RWPE2 (cell line): Measurements from ENCODE around the gene DLAT.

ENCODE experiments used
- ATAC-seq: fragments of 200-7000 bp; cut with Tn5 transposase; 3 replicates; pipeline ENCODE4 v1.9.1; 2021; ENCODE audit warnings: low read depth
- DNase-seq: peaks from one replicate; pipeline ENCODE4 v3.0.0-alpha.2; 2020; ENCODE audit warnings: low spot score
- H3K27ac ChIP-seq: fragments of 450-650 bp; 2 replicates; pipeline ENCODE4 v1.5.1; 2017; ENCODE audit warnings: mild to moderate bottlenecking; ENCODE audit not compliant: poor library complexity, severe bottlenecking
- H3K27me3 ChIP-seq: fragments of 250-450 bp; sonication (Bioruptor Pico); 2 replicates; pipeline ENCODE4 v1.5.1; 2021; ENCODE audit warnings: mild to moderate bottlenecking, moderate library complexity; ENCODE audit not compliant: insufficient read depth, poor library complexity, severe bottlenecking
- H3K36me3 ChIP-seq: fragments of 250-450 bp; sonication (Bioruptor Pico); 2 replicates; pipeline ENCODE4 v1.5.1; 2020; ENCODE audit warnings: low read depth, mild to moderate bottlenecking, moderate library complexity
- H3K4me1 ChIP-seq: fragments of 250-450 bp; sonication (Bioruptor Pico); 2 replicates; pipeline ENCODE4 v1.5.1; 2021; ENCODE audit warnings: mild to moderate bottlenecking, moderate library complexity; ENCODE audit not compliant: insufficient read depth, poor library complexity, severe bottlenecking
- H3K4me3 ChIP-seq: fragments of 250-450 bp; sonication (Bioruptor Pico); 2 replicates; pipeline ENCODE4 v1.5.1; 2021; ENCODE audit warnings: mild to moderate bottlenecking, moderate library complexity; ENCODE audit not compliant: severe bottlenecking
- H3K9me3 ChIP-seq: fragments of 250-450 bp; sonication (Bioruptor Pico); 2 replicates; pipeline ENCODE4 v1.5.1; 2021; ENCODE audit warnings: mild to moderate bottlenecking, moderate library complexity; ENCODE audit not compliant: severe bottlenecking
- CTCF ChIP-seq: fragments of 450-650 bp; IDR thresholded peaks from one replicate; pipeline ENCODE4 v1.5.1; 2017; ENCODE audit warnings: mild to moderate bottlenecking, moderate library complexity; ENCODE audit not compliant: poor library complexity, severe bottlenecking

DLAT gene

GRCh38 chr11:112100462-112100861, 75.3 kb downstream of the DLAT start:
- no peak for TF ChIP-seq CTCF
- Histone ChIP-seq H3K27ac (no peak overlapping the region), H3K27me3 (no peaks in the 10 kb centered on the region), H3K36me3 (peaks cover 9% of the 10 kb centered on the region), H3K4me1 (no peaks in the 10 kb centered on the region), H3K4me3 (no peak overlapping the region), H3K9me3 (no peaks in the 10 kb centered on the region)
- no peak for ATAC-seq
- DNase-seq, result no peak

GRCh38 chr11:112103446-112103845, 78.2 kb downstream of the DLAT start:
- Histone ChIP-seq H3K4me1 (peaks cover 7% of the 10 kb centered on the region), H3K36me3 (no peaks in the 10 kb centered on the region), H3K27ac (no peak overlapping the region), H3K27me3 (no peaks in the 10 kb centered on the region), H3K9me3 (no peaks in the 10 kb centered on the region), H3K4me3 (no peak overlapping the region)
- ATAC-seq (no peak), DNase-seq (no peak)
- TF ChIP-seq CTCF, result no peak

GRCh38 chr11:112106070-112106469, 80.9 kb downstream of the DLAT start:
- Histone ChIP-seq H3K27ac (no peak overlapping the region), H3K4me1 (peaks cover 7% of the 10 kb centered on the region), H3K9me3 (no peaks in the 10 kb centered on the region), H3K27me3 (no peaks in the 10 kb centered on the region), H3K36me3 (no peaks in the 10 kb centered on the region), H3K4me3 (no peak overlapping the region)
- DNase-seq, result no peak
- TF ChIP-seq CTCF, result no peak
- peak; percentile 81 for ATAC-seq
